HS-27A (cell line): ENCODE measurements around the gene WDR77.

Source experiments
- DNase-seq: peaks from one replicate; pipeline ENCODE4 v3.0.0-alpha.2; 2012; ENCODE audit warnings: low read depth, missing footprints

The WDR77 gene

GRCh38 chr1:111439461-111440351, 9.3 kb downstream of the WDR77 start:
- no peak for DNase-seq

- no peak for DNase-seq
Measured at GRCh38 chr1:111436726-111437125, 12.3 kb downstream of the WDR77 start.

GRCh38 chr1:111424281-111424680, 24.8 kb downstream of the WDR77 start:
- no peak for DNase-seq

DNA sequence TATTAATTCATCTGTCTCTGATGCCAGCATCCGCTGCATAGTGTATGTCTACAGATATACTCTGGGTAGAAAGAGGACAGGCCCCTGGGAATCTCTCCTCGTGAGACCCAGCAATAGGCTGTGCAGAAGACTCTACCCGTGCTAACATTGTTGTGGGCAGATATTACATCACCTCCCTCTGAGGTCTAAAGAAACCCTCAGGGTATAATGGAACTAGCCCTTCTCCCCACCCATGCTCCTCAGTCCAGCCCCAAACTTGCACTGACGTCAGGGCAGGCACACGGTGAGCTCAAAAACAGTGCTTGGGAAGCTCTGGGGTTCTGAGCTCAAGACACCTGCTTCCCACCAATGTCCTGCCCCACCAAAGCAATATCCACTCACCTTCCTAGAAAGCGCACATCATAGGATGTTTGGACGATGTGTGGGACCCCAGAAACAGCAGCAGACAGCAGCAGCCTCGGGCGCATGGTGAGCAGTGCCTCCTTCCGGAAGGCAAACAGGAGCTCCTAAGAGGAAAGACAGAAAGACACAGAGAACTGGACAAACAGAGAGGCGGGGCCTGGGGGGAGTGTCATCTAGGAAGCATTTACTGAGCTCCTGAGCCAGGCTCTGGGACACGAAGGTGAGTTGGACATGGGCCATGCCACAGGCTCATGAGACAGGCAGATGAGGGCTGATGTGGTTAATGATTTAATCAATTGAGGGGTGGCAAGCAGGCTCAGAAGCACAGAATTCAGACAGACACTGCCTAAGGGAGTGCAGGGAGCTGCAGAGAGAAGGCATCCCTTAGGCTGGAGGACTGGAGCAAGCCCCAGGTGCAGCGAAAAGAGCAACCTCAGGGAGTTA, 26.3 kb downstream of the WDR77 start:
- DNase-seq = no peak

- no peak for DNase-seq
Measured at GRCh38 chr1:111420377-111420776, 28.7 kb downstream of the WDR77 start.

DNA sequence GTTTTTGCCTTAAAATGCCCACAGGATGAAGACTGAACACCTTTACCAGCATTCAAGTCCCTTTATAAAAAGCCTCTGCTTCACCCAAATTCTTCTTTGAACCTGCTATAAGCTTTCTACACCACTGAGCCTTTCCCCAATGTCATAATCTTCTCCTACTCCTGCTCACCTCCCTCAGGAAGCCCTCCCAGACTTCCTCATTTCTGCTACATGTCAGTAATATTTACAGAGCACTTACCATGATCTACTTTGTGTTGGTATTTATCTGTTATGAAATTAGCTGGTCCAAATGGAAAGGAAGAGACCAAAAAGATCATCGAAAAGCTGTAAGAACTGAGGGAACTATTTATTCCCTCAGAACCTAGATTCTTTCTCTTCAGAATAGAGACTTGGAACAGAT, 30.0 kb downstream of the WDR77 start:
- DNase-seq = no peak

DNA sequence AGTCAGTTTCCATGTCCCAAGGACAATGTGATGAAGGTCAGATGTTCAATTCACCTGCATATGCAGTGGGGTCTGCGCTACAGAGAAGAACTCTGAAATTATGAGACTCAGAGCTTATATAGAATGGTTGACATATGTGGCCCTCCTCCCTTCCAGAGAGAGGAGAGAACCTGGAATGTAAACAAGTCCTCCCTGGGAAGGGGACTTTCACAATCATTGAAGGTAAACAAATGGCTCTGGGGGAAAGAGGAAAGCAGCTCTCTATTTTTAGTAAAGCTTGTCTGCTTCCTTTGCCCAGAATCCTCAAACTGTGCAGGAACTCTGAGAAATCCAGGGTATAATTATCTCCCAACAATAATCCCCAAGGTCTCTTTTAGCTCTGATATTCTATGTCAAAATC, 31.3 kb downstream of the WDR77 start:
- DNase-seq = no peak

DNA sequence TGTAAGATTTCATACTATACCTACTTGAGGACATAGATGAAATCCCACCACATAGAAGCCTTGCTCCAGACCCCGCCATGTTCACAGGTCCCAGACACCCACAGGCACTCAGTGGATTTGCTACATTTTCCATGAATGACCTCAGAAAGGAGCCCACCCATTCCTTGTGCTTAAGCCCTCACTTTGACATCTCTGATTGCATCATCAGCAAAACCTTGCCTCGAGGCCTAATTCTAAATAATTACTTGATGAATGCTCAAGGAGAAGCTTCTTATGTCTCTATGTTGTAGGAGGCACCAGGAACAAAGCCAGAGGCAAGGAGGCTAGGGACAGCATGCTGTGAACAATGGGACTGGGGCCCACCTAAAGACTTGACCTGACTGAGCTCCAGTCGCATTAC, 33.6 kb downstream of the WDR77 start:
- no peak for DNase-seq

DNA sequence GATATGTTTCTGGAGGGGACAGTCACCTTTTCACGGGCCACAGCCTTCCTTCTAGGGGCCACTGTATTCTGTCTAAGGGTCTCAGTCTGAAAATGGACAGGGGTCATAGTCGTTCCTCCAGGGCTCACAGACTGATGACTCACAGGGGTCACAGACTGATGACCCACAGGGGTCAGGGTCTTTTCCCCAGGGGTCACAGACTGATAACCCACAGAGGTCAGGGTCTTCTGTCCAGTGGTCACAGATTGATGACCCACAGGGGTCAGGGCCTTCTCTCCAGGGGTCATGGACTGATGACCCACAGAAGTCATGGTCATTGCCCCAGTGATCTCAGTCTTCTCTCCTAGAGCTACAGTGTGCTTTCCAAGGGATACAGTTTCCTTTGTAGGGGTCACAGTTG, 34.3 kb downstream of the WDR77 start:
- no peak for DNase-seq

GRCh38 chr1:111412839-111413238, 36.2 kb downstream of the WDR77 start:
- DNase-seq = no peak

DNA sequence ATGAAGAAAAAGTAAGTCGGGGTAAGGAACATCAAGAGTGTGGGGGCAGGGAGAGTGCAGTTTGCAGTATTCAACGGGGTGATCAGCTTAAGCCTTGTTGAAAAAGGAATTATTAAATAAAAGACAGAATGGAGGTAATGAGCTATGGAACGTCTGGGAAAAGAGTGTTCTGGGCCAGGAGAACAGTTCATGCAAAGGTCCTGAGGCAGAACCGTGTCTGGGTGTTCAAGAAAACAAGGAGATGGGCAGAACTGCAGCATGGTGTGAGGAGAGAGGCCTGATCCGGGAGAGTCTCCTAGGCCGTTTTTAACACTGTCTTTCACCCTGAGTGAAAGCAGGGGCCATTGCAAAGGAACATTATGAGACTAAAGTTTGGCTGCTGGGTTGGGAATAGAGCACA, 41.8 kb downstream of the WDR77 start:
- DNase-seq = no peak

- DNase-seq = no peak
Measured at GRCh38 chr1:111406321-111406768, 42.7 kb downstream of the WDR77 start.

DNA sequence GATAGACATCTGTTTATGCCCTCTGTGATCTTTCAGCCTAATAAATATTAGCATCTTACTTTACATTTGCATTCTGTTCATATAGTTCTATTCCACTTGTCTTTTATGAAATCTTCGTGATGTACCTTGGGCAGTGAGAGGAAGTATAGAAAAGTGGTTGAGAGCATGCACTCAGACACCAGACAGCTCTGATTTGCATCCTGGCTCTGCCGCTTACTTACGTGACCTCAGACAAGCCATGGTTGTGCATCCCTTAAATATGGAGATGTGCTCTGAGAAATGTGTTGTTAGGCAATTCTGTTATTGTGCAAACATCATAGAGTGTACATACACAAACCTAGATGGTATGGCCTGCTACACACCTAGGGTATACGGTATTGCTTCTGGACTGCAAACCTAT, 44.5 kb downstream of the WDR77 start:
- DNase-seq = no peak

DNA sequence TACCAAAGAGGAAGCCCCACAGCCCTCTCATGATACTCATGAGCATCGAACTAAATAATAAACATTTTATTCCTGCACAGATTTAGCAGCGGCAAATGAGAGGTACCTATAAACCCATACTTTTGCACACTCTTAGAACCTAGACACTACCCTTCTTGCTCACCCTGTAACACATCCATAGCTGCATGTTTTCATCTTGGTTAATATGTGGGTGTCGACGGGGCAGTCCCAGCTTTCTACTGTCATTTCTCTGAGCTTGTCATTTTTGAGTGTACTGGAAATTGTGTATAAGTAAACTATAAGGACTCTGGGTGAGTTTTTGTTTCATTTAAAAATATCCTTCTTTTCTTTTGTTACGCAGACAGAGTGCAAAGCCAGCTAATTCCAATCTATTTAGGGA, 47.0 kb downstream of the WDR77 start:
- DNase-seq = no peak

GRCh38 chr1:111399792-111400610, 49.1 kb downstream of the WDR77 start:
- peak; percentile 30 for DNase-seq

DNA sequence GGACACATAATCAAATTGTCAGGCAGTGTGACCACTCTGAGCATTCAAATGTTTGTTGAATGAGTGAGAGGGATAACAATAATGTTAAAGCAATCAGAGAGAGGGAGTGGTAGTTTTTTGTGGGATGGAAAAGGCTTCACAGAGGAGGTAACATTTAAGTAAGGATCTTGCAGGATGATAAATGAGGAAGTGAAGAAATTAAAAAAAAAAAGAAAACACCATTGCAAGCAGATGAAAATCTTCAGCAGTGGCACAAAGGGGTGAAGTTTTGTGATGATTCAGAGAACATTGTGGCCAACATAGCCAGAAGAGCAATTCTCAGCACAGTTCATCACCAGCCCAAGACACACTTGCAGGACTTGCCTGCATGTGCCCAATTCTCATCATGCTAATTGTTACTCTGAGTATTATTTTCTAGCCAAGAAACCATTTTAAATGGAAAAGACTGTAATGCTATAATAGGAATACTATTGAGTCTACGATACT, 56.6 kb downstream of the WDR77 start:
- no peak for DNase-seq

DNA sequence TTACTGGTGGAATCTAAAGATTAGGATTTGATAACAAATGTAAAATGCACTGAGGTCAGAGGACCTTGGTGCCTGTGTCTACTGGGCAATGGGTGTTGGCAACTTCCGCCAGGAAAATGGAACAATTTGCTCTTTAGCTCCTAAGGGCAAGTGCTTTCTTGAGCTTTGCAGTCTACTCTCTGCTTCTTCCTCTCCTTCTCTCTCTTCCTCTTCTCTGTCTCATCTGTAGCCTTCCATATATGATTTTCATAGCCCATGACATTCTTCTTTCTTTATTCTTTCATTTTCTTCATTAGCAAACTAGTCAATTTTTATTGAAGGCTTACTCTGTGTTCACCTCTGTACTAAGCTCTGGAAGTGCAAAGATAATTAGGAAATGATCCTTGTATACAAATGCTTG, 57.0 kb downstream of the WDR77 start:
- no peak for DNase-seq
